GM21390 (cell line): ENCODE measurements around the gene HPCAL1.
"Not testable (repeated sequence)": the region's sequence is repeated elsewhere in the genome, so short reads cannot be mapped to it uniquely, and the experiment has no call there.

Experiments used
- ATAC-seq: cut with Tn5 transposase; IDR thresholded peaks from one replicate; pipeline ENCODE4 v1.9.1; 2021; ENCODE audit not compliant: unreplicated experiment

HPCAL1 gene

DNA sequence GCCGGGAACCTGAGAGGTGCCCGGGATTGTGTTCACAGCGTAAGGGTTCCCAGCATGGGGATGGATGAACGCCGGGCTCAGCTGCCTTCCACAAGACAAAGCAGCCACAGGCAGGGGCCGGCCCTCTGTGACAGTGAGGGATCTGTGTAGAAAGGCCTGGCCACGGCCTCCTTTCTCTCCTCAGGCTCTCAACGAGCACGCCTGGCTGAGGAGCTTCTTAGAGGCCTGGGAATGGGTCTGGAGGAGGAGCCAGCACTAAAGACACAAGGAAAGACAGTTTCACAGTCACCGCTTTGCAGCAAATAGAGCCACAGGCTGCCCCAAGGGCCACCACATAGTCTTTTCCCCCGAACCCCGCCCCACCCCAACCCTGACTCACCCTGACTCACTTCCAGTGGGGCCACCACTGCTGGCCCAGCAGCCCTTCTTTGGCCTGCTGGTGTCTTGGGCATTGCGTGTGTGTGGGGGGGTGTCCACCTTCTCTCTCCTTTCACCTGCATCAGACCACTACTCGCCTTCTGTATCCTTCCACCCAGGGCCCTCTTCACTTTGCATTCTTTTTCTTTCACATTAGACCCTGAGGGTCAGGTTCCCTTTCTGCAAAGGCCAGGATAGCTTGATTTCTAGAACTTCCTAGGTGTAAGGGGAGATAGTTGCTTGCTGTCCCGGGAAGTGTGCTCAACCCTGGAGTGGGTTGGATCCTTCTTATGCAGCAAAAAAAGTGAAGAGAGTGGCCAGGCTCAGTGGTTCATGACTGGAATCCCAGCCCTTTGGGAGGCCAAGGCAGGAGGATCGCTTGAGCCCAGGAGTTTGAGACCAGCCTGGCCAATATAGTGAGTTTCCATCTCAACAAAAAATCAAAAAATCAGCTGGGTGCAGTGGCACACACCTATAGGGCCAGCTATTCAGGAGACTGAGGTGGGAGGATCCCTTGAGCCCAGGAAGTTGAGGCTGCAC lies 19.3 kb upstream of the HPCAL1 start:
- ATAC-seq: no peak

DNA sequence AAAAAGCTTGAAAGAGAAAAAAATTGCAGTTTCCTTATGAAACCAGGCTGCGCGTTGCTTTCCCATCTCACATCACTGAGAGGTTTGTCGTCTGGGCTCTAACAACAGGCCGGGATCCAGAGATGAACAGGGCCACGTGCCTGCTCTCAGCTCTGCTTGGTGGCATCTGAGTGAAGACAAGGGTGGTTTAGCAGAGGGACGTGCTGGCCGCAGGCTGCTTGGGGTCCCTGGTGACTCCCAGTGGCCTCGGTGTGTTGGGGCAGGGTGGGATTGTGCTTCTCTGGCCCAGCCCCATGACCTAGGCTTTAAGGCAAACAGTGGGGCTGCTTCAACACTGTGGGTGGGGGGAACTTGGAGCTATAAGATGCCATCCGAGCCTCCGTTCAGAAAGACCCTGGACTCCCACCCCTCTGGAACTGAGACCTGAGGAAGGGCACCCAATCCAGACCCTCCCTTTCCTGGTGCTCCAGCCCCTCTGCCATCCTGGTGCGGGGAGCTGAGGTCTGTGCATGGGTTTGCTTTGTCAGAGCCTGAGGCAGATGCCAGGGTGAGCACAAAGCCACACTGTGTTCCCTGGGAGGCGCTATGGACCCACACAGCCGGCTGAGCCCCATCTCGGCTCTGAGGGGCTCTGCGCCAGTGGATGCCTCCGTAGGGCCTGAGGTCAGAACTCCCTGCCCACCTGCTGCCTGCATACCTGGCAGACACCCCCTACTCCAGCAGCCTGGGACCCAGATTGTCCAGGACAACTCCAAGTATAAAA lies 18.4 kb upstream of the HPCAL1 start:
- ATAC-seq: no peak

DNA sequence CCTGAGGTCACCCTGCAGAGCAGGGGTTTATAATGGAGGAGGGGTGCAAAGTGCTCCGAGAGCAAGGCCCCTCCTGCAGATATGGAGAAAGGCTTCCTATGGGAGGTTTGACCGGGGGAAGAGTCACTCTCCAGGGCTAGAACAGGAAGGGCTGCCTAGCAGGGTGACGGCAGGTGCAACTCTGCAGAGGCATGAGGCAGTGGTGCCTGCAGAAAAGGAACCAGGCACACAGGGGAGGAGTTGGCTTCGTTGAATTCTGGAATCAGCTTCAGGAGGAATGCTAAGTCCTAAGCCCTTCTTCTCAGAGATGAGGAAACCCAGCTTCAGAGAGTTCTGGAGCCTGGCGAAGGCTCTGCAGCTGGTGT lies 17.5 kb upstream of the HPCAL1 start:
- no peak for ATAC-seq

DNA sequence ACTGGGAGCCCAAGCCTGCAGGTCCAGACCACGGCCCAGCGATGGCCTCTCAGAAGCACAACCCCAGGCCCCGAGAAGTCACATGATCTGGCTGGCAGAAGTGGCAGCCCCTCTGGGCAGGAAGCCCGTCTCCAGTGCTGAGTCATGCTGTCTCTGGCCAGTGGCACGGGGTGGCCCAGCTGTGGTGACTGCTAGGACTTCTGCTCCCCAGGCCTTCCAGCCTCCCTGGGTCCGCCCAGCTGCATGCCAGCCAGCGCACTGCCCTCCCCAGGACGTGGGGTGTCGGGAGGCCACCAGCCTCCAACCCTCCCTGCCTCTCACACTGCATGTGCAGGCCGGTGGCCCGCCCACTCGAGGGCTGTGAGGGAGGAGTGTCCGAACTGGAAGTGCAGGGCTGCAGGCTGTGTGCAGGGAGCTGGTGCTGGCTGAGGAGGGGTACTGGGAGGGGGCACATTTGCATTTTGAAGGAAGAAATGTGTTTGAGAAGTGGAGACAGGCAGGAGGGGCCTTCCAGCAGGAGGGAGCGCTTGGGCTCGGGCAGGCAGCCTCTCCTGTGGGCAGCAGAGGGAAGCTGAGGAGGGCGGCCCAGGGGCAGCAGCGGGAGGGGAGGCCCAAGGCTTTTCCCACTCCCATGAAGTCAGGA lies 17.0 kb upstream of the HPCAL1 start:
- ATAC-seq: no peak

DNA sequence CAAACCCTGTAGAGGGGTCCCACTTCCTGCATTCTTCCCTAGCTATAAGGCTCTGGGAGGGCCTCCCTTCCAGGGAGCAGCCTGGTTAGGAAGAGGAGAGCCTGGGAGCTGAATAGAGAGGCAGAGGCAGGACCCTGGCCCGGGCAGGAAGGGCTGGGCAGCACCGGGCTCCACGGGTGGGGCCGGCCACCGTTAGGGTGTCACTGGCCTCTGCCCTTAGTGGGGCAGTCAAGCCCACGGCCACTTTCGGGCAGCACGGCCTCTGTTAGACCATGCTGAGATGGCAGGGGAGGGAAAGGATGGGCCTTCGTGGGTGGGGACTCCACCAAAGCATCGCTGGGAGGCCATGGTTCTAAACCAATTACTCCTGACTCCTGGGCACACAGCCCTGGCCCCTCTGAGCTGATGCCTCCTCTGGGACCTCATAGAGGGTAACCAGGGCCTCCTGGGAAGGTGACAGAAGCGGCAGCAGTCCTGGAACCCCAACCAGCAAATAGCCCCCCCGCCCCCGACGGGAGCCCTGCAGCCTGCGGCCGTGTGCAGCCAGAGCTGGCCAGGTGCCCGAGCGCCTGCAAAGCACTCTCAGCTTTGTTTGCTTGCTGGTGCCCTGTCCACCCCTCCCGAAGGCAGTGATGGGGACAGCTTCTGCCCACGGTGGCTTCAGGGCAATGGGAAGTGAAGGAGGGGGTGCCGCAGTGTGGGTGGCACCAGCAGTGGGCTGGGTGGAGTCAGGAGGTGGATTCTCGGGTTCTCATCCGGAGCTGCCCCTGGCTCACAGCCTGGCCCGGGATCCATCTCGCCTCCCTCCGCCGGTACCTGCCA lies 16.3 kb upstream of the HPCAL1 start:
- no peak for ATAC-seq

DNA sequence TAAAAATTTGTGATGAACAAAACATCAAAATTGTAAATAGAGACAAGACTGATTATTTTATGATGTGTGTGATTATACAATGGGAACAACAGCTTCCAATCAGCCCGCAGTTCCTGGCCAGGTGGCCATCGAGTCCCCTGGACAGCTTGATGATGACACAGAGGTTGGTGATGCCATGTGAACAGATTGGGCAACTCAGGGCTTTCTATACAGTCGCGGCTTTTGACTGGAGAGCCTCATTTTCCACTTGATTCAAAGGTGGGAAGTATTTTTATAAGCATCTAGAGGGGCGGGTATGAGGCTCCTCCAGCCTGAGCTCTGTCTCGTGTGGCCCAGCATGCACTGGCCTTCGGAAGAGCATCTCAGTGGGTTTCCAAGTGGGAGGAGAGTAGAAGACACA lies 14.9 kb upstream of the HPCAL1 start:
- ATAC-seq: no peak

DNA sequence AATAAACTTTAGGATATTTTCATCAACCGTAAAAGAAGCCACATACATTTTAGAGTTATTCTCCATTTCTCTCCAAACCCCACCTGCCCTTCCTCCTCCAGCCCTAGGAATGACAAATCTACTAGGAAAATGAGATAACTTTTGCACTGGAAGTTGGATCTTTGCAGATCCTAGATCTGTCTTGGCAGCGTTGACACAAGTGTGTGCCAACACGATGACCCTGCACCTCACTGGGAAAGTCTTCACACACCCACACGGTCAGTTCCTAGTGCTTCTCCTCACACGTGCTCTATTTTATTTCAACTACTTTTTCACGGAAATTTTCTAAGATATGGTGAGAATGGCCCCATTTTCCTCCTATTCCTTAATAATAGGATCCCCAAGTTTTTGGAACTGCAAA lies 14.1 kb upstream of the HPCAL1 start:
- ATAC-seq: no peak

DNA sequence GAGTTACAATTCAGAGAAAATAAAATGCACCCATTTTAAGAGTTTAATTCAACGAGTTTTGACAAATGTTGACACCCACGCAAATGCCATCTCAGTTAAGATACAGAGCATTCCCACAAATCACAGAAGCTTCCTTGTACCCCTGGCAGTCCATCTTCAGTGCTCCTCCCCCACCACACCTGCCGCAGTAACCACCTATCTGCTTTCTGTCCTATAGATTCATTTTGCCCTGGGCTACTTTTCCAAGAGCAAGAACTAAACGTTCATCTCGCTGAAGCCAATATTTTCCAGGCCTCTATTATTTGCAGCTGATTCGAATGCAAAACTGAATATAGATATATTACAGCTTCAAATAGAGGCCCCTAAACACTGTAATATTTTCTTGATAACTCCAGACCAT lies 13.4 kb upstream of the HPCAL1 start:
- no peak for ATAC-seq

DNA sequence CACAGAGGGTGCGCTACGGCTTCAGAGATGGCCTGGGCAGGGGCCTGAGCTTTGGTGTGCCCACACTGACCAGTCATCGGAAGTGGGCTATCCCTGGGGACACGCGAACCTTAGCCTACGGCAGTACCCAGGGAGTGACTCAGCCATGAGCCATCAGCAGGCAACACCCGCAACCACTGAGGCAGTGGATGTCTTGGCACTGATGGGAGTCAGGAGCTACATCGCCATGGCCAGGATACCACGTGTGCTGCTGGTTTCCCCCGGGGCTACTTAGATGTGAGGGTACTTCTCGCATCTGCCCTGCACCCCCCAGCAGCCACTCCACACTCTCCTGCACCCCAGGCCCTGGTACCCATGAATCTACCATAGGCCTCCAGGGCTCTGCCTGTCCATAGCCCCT lies 12.8 kb upstream of the HPCAL1 start:
- no peak for ATAC-seq

DNA sequence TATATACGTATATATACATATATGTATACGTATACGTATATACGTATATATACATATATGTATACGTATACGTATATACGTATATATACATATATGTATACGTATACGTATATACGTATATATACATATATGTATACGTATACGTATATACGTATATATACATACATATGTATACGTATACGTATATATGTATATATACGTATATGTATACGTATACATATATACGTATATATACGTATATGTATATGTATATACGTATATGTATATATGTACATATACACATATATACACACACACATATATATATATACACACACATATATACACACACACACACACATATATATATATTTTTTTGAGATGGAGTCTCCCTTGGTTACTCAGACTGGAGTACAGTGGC lies 11.3 kb upstream of the HPCAL1 start:
- ATAC-seq: not testable (repeated sequence)

DNA sequence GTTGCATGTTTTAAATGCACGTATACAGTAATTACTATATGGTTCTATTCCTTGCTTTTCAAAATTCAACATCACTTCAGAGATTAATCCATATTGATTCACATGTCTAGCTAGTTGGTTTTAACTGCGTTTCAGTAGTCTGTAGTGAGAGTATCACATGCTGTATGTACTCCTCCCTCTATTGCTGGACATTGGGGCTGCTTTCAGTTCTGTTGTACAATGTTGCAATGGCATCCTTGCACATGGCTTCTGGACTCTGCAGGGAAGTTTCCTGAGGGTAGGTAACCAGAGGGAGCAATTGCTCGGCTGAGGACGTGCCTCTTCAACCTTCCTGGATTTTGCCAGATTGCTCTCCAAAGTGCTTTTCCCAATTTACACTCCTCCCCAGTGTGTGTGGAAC lies 10.7 kb upstream of the HPCAL1 start:
- no peak for ATAC-seq

DNA sequence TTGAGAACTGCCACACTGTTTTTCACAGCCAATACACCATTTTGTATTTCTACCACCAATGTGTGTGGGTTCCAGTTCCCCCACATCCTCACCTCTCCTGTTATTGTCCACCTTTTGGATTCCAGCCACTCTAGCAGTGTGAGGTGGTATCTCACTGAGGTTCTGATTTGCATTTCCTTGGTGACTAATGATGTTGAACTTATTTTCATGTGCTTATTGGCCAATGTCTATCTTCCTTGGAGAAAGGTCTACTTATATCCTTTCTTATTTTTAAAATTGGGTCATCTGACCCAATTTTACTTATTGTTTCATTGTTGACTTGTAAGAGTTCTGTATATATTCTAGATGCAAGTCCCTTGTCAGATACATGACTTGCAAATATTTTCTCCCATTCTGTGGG lies 9.1 kb upstream of the HPCAL1 start:
- no peak for ATAC-seq

DNA sequence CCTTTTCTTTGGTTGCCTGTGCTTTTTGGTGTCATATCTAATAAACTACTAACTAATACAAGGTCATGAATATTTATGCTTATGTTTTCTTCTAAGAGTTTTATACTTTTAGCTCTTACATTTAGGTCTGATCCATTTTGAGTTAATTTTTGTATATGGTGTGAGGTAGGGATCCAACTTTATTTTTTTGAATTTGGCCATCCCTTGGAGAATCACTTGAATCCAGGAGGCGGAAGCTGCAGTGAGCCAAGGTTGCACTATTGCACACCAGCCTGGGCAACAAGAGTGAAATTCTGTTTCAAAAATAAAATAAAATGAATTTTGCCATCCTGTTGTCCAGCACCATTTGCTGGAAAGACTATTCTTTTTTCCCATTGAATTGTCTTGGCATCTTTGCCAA lies 8.6 kb upstream of the HPCAL1 start:
- ATAC-seq: no peak

DNA sequence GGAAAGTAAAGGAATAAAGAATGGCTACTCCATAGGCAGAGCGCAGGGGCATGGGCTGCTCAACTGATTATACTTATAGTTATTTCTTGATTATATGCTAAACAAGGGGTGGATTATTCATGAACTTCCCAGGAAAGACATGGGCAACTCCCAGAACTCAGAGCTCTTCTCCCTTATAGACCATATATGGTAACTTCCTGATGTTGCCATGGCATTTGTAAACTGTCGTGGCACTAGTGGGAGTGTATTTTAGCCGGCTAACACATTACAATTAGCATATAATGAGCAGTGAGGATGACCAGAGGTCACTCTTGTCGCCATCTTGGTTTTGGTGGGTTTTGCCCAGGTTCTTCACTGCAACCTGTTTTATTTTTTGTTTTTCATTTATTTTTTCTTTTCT lies 7.1 kb upstream of the HPCAL1 start:
- ATAC-seq: not testable (repeated sequence)

DNA sequence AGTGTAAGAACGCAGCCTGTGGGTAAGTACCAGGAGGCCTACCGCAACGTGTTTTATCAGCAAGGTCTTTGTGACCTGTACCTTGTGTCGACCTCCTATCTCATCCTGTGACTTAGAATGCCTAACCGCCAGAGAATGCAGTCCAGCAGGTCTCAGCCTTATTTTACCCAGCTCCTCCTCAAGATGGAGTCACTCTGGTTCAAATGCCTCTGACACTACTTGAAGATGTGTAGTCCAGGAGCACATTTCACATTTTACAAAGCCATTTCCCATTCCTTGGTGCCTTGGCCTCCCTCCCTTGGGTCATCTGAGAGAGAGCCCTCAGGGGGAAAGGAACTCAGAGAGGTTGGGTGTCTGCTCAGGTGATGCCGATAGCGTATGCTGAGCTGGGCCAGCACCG lies 6.6 kb upstream of the HPCAL1 start:
- no peak for ATAC-seq

DNA sequence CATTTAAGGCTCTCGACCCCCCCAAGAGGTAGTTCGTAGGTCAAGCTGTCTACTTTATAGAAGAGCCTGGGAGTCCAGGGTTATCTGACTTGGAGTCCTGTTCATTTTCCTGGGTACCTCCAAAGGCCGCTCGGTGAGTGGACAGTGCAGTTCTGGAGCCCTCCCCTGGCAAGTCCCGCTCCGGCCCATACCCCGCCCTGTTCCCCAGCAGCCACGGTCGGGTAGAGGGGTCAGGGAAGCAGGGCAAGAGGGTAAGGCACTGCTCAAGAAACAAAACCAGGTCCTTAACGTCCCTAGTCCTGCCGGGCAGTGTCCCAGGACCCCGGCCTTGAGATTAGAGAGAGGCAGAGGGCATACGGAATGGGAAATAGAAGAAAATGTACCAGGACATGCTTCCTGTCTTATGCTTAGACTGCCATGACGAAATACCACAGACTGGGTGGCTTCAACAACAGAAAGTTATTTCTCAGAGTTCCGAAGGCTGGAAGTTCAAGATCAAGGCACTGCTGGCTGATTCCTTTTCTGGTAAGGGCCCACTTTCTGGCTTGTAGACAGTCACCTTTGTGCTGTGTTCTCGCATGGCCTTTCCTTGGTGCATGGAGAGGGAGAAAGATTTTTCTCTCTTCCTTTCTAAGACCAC lies 5.4 kb upstream of the HPCAL1 start:
- no peak for ATAC-seq

DNA sequence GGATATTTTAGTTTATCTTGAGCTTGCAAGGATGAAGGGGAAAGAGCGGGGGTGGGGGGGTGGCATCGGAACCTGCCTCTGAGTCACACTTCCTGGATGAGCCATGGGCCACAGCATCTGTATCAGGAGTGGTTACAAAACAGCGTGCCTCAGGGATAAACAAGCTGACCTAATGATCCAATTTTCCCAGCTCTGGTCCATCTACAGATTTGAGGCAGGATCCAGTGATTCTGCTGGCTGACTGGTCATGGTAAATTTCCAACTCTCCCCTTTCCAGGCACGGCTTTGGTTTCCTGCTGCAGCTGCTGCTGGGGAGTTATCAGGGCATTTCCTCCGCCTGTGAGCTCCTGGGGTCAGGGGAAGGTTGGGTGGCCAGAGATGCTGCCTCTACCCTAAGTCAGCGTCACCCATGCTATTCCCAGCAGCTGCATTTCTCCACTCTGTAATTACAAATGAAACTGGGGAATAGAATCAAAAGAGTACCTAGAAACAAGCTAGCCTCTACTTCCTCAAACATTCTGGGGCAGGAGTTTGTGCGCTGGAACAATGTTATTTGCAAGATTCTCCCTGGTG lies 4.7 kb upstream of the HPCAL1 start:
- no peak for ATAC-seq

DNA sequence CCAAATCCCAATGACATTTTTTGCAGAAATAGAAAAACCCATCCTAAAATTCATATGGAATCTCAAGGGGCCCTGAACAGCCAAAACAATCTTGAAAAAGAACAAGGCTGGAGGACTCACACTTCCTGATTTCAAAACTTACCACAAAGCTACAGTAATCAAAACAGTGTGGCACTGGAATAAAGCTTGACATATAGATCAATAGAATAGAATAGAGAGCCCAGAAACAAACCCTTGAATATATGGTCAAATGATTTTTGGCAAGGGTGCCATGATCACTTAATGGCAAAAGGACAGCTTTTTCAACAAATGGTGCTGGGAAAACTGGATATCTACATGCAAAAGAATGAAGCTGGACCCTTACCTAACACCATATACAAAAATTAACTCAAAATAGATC lies 3.9 kb upstream of the HPCAL1 start:
- ATAC-seq: not testable (repeated sequence)

DNA sequence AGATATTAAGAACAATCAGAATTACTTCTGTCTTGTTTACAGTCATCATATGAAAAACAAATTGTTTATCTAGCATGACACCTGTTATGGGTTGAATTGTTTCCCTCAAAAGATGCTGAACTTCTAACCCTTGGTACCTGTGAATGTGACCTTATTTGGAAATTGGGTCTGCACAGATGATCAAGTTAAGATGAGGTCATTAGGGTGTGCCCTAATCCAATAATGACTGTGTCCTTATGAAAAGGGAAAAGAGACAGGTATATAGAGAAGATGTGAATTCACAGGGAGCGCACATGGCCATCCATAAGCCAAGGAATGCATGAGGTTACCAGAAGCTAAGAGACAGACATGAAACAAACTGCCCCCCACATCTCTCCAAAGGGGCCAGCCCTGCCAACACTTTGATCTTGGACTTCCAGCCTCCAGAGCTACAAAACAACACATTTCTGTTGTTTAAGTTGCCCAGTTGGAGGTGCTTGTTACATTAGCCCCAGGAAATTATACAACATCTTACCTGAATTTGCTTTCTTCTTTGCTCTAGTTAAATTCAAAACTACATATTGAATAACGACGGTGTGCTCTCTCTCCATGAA lies 2.3 kb upstream of the HPCAL1 start:
- no peak for ATAC-seq
